Lung (tissue), 12 donors: ENCODE data around the gene HPN. TPM values are rescaled to one million over a fixed set of nuclear protein-coding genes. Genes with fewer than 3 reads are reported as not detected.

Source experiments
- ATAC-seq: fragments of 200-7000 bp; cut with Tn5 transposase; one replicate; pipeline ENCODE4 v1.9.1; 2020; ENCODE audit warnings: moderate number of reproducible peaks; ENCODE audit not compliant: insufficient read depth, low FRiP score
- DNase-seq, 3 donors: peaks; one replicate each; pipeline ENCODE4 v3.0.0-alpha.2; 2013 to 2017
- H3K27ac ChIP-seq, 2 donors: one replicate each; pipeline ENCODE4 v1.5.1; 2013; ENCODE audit warnings: mild to moderate bottlenecking in 2 of 2, moderate library complexity in 2 of 2, control low read depth in 1 of 2, inconsistent platforms in 1 of 2, low read depth in 1 of 2, low read length in 1 of 2
- H3K27me3 ChIP-seq, 3 donors: one replicate each; pipeline ENCODE4 v1.5.1; 2013; ENCODE audit warnings: low read length in 2 of 3; ENCODE audit not compliant: control insufficient read depth in 3 of 3, insufficient read depth in 3 of 3
- H3K36me3 ChIP-seq, 4 donors: one replicate each; pipeline ENCODE4 v1.5.1; 2013; ENCODE audit warnings: low read length in 4 of 4, mild to moderate bottlenecking in 1 of 4, moderate library complexity in 1 of 4; ENCODE audit not compliant: control insufficient read depth in 4 of 4, insufficient read depth in 4 of 4
- H3K4me1 ChIP-seq, 5 donors: one replicate each; pipeline ENCODE4 v1.5.1; 2013; ENCODE audit warnings: low read length in 5 of 5, mild to moderate bottlenecking in 2 of 5, moderate library complexity in 1 of 5; ENCODE audit not compliant: control insufficient read depth in 5 of 5, insufficient read depth in 5 of 5
- H3K4me3 ChIP-seq: one replicate; pipeline ENCODE4 v1.5.1; 2013; ENCODE audit warnings: mild to moderate bottlenecking, control low read depth, moderate library complexity
- H3K9ac ChIP-seq, 2 donors: one replicate each; pipeline ENCODE4 v1.5.1; 2013; ENCODE audit warnings: low read length in 2 of 2, control low read depth in 1 of 2; ENCODE audit not compliant: insufficient read depth in 1 of 2
- H3K9me3 ChIP-seq, 4 donors: one replicate each; pipeline ENCODE4 v1.5.1; 2013; ENCODE audit warnings: low read length in 3 of 4, mild to moderate bottlenecking in 1 of 4, moderate library complexity in 1 of 4; ENCODE audit not compliant: control insufficient read depth in 4 of 4, insufficient read depth in 3 of 4
- WGBS, 2 donors: extraction: QIAGEN DNeasy Blood & Tissue Kit; methylation state at CpG; one replicate each; pipeline ENCODE4 v1.1.7; 2013; 5-methylcytosine and 5-hydroxymethylcytosine counted together
- polyA plus RNA-seq, 2 donors: library from polyadenylated mRNA; stranded (reverse); fragments of 200-250 nt; gene quantifications; one replicate each; pipeline ENCODE4 v1.2.1, GENCODE V29; 2013
- total RNA-seq, 2 donors: library from RNA; depleted of rRNA in 1 of 2; stranded (reverse); fragments of >200 nt in 1 of 2; gene quantifications; one replicate each; pipeline ENCODE4 v1.2.1, GENCODE V29; 2014 to 2021
- TF ChIP-seq, protein P1 (sequence below): IDR thresholded peaks from 2 replicates; pipeline ENCODE4 v1.5.1; 2012; ENCODE audit warnings: mild to moderate bottlenecking; ENCODE audit errors: control extremely low read depth, extremely low read depth
- donor health status: control.
- donor health status: control.
- donor health status: Bipolar disorder and iron deficiency.
- donor health status: healthy.
- donor health status: DM: yes; HTN: yes; CAD: no.

HPN gene
- total and polyA plus RNA-seq, 4 donors = 15.4 to 41.4 (median 26.8) TPM

DNA sequence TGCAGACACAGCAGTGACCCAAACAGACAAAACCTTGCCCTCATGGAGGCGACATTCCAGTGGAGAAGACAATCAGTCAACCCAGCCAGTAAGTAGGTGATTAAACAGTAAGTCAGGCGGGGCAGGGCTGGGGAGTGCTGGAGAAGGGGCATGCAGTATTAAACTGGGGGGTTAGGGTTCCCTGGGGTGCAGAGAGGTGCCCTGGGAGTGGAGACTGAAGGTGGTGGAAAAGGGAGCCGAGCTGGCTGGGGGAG is 42.9 kb downstream of the HPN start:
- 88 to 90% methylated on average over 3 of the region's 3 CpGs for WGBS, 2 donors
- Histone ChIP-seq H3K36me3 (no peaks in the 10 kb centered on the region), H3K27me3 (no peaks in the 10 kb centered on the region), H3K9ac (no peak overlapping the region), H3K4me1 (no peaks in the 10 kb centered on the region), H3K9me3 (no peaks in the 10 kb centered on the region), H3K4me3 (no peak overlapping the region), H3K27ac (no peak overlapping the region)
- ATAC-seq (no peak), DNase-seq (no peak)
- TF ChIP-seq, protein P1, sequence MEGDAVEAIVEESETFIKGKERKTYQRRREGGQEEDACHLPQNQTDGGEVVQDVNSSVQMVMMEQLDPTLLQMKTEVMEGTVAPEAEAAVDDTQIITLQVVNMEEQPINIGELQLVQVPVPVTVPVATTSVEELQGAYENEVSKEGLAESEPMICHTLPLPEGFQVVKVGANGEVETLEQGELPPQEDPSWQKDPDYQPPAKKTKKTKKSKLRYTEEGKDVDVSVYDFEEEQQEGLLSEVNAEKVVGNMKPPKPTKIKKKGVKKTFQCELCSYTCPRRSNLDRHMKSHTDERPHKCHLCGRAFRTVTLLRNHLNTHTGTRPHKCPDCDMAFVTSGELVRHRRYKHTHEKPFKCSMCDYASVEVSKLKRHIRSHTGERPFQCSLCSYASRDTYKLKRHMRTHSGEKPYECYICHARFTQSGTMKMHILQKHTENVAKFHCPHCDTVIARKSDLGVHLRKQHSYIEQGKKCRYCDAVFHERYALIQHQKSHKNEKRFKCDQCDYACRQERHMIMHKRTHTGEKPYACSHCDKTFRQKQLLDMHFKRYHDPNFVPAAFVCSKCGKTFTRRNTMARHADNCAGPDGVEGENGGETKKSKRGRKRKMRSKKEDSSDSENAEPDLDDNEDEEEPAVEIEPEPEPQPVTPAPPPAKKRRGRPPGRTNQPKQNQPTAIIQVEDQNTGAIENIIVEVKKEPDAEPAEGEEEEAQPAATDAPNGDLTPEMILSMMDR = no peak

GRCh38 chr19:35085947-35086346 is 44.4 kb downstream of the HPN start:
- Histone ChIP-seq H3K27ac (no peak overlapping the region), H3K27me3 (peaks cover 0 to 3% (median 0%) of the 10 kb centered on the region in 3 donors), H3K36me3 (no peaks in the 10 kb centered on the region), H3K4me1 (peaks cover 0 to 4% (median 0%) of the 10 kb centered on the region in 5 donors), H3K9ac (no peak overlapping the region), H3K4me3 (no peak overlapping the region), H3K9me3 (no peaks in the 10 kb centered on the region)
- TF ChIP-seq, protein P1 = no peak
- WGBS, 2 donors = 69 to 73% methylated on average over 6 of the region's 6 CpGs
- ATAC-seq (no peak), DNase-seq (no peak)

- ATAC-seq (no peak), DNase-seq (no peak)
- no peak overlapping the region for H3K27ac ChIP-seq
- no peaks in the 10 kb centered on the region for H3K9me3 ChIP-seq
- H3K9ac ChIP-seq = no peak overlapping the region
- no peaks in the 10 kb centered on the region for H3K36me3 ChIP-seq
- H3K4me1 ChIP-seq = peaks cover 0 to 4% (median 0%) of the 10 kb centered on the region in 5 donors
- TF ChIP-seq, protein P1 = no peak
- WGBS, 2 donors = 83 to 86% methylated on average over 8 of the region's 8 CpGs
- H3K4me3 ChIP-seq = no peak overlapping the region
- peaks cover 0 to 3% (median 0%) of the 10 kb centered on the region in 3 donors for H3K27me3 ChIP-seq
Measured at GRCh38 chr19:35086455-35086854, 44.9 kb downstream of the HPN start.

- DNase-seq (no peak), ATAC-seq (no peak)
- Histone ChIP-seq H3K9ac (no peak overlapping the region), H3K4me3 (no peak overlapping the region), H3K36me3 (no peaks in the 10 kb centered on the region), H3K27ac (no peak overlapping the region), H3K9me3 (no peaks in the 10 kb centered on the region), H3K27me3 (peaks cover 0 to 3% (median 0%) of the 10 kb centered on the region in 3 donors), H3K4me1 (peaks cover 0 to 4% (median 0%) of the 10 kb centered on the region in 5 donors)
- TF ChIP-seq, protein P1 = no peak
Measured at GRCh38 chr19:35087393-35087792, 45.9 kb downstream of the HPN start.
